HG03571 (cell line): Measurements from ENCODE around the gene PKNOX1.
A peak's percentile ranks its signal among the peaks of the same experiment; 100 is the strongest.
"Not testable (repeated sequence)": the region's sequence is repeated elsewhere in the genome, so short reads cannot be mapped to it uniquely, and the experiment has no call there.

Experiments used
- ATAC-seq: cut with Tn5 transposase; IDR thresholded peaks from one replicate; pipeline ENCODE4 v1.9.1; 2021; ENCODE audit not compliant: unreplicated experiment

The PKNOX1 gene

GRCh38 chr21:42949094-42949755, 25.1 kb upstream of the PKNOX1 start:
- not testable (repeated sequence) for ATAC-seq

GRCh38 chr21:42951193-42951592, 23.2 kb upstream of the PKNOX1 start:
- ATAC-seq: not testable (repeated sequence)

GRCh38 chr21:42956824-42957630, 17.3 kb upstream of the PKNOX1 start:
- peak; percentile 71 for ATAC-seq

- ATAC-seq: not testable (repeated sequence)
These were observed 16.2 kb upstream of the PKNOX1 start for GRCh38 chr21:42958122-42958521.

- no peak for ATAC-seq
These were observed 14.6 kb upstream of the PKNOX1 start for GRCh38 chr21:42959728-42960127.

GRCh38 chr21:42962380-42963007, 11.9 kb upstream of the PKNOX1 start:
- no peak for ATAC-seq

- no peak for ATAC-seq
These were observed 10.3 kb upstream of the PKNOX1 start for GRCh38 chr21:42964086-42964485.

- ATAC-seq: no peak
These were observed 9.7 kb upstream of the PKNOX1 start for GRCh38 chr21:42964546-42965210.

GRCh38 chr21:42965211-42965560, 9.2 kb upstream of the PKNOX1 start:
- no peak for ATAC-seq

GRCh38 chr21:42967616-42968015, 6.7 kb upstream of the PKNOX1 start:
- not testable (repeated sequence) for ATAC-seq

- ATAC-seq: no peak
These were observed 5.2 kb upstream of the PKNOX1 start for GRCh38 chr21:42969193-42969600.

GRCh38 chr21:42970946-42971653, 3.3 kb upstream of the PKNOX1 start:
- no peak for ATAC-seq

- ATAC-seq: no peak
These were observed 2.5 kb upstream of the PKNOX1 start for GRCh38 chr21:42971897-42972275.

- no peak for ATAC-seq
These were observed 912 bp upstream of the PKNOX1 start for GRCh38 chr21:42973309-42973990.

- ATAC-seq: peak; percentile 25
These were observed 764 bp downstream of the PKNOX1 start for GRCh38 chr21:42974832-42975820.

- no peak for ATAC-seq
These were observed 1.7 kb downstream of the PKNOX1 start for GRCh38 chr21:42975886-42976608.

GRCh38 chr21:42980312-42981213, 6.2 kb downstream of the PKNOX1 start:
- no peak for ATAC-seq

- no peak for ATAC-seq
These were observed 6.8 kb downstream of the PKNOX1 start for GRCh38 chr21:42981214-42981523.
